Activated CD4-positive, alpha-beta T cell treated with anti-CD3 and anti-CD28 coated beads, Interleukin-2, amount 50 U/mL, for 1 hour (primary cell): ENCODE results near the gene GRM8.

Experiments
- DNase-seq: peaks from one replicate; pipeline ENCODE4 v3.0.0-alpha.2; 2020

GRM8 gene

DNA sequence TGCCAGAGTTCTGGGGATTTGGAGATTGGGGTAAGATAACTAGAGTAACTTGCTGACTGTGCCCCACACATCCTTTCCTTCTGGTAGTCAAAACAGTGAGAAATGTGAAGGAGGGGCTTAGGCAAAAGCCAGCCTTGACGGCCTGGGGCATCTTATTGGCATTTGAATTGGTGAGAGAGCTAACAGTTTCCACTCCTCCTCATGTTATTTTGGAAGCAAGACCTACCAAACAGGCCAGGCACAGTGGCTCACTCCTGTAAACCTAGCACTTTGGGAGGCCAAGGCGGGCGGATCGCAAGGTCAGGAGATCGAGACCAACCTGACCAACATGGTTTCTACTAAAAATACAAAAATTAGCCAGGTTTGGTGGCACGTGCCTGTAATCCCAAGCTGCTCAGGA, 596.6 kb downstream of the GRM8 start:
- DNase-seq, result no peak

DNA sequence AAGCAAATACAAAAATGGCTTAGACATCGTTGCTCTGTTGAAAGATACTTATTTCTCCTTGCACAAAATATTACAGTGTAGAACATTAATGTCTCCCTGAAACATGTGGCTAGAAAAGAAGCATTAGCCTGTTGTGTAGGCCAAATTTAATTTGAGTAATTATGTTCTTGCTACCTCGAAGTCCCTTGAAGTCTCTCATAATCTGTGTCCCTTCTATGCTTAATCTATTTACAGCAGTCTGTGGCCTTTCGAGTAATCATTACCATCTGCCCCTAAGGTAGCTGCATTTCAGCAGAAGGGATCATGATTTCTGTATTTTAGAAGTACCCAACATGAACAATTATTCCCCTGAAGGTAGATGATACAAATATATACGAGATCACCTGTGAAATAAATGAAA, 615.2 kb downstream of the GRM8 start:
- no peak for DNase-seq

DNA sequence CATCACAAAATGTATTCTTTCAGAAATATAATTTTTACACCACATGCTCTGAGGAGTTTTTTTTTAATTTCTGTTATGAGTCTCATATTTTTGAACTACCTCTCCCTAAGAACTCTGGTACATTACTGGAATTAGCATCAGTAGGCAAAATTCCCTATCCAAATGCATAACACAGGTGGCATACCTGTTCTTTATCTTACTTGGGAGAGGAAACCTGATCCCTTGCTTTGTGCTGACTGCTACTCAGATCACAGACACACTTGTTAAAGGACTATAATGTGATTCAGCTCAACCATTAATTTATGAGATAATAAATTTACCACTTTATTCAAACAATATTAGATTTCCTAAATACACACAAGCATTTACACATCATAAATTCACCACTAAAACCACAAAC, 617.2 kb downstream of the GRM8 start:
- DNase-seq, result no peak

DNA sequence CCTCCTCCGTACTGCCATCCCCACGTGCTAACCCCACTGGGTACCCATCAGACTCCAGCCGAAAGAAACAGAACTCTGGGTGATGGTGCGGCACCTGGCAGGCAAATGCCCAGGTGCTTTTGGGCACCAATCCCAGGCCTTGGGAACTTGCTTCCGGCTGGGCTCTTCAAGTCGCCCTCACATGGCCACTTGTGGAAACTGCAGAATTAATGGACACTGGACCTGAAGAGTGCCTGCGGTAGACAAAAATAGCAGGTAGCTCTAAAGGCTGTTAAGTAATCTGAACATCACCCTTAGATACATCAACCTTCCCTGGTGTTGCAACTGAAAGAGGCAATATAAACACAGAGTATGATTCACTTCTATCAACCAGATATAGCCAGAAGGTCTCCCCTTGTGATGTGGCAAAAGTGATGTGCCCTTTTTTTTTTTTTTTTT, 644.4 kb downstream of the GRM8 start:
- no peak for DNase-seq

DNA sequence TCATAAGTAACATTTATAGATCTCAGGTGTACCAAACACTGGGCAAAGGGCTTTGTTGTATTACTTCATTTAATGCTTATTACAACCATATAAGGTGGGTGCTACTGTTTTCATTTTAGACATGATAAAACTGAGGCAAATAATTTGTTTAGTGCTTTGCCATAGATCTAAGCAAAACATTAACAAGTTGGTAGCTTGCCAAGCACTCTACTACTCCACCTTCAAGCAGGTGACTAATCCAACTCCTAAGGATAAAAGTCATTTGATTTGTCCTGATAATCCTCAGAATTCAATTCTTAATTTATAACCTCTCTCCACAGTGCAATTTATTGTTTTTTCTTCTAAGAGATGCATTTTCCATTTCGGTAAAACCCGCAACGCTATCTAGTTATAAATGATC, 646.4 kb downstream of the GRM8 start:
- no peak for DNase-seq

DNA sequence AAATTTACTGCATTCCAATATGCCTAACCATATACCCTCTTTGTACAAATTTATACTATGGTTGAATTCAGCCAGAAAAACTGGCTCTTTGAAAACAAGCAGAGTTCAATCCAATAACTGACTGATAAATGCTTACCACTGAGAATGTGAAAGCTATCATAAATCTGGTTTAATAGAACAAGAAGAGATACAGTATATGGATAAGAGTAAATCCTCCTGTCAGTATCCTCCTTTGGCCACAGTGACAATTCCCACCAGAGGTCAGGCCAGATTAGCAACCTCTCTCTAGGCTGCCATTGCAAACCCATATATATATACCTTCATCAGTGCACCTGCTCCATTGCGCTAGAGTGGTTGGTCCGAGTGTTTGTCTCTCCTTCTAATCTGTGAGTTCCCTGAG, 647.2 kb downstream of the GRM8 start:
- no peak for DNase-seq

DNA sequence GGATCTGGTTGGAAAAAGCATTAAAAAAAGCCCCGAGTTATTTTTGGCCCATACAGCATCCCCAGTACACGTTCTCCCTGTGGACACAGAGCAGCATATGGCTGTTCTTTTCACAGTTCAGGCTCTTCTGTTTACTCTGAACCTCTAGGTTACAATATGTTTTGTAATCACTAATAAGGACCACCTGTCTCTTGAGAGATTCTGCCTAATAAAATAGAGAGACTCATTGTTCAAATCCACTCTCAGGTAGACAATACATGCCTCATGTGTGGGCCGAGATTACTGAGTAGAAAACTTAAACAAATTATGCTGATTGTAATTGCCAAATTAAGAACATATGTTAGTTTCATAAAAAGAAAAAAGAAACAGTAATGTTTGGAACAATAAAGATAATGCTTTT, 647.7 kb downstream of the GRM8 start:
- no peak for DNase-seq

DNA sequence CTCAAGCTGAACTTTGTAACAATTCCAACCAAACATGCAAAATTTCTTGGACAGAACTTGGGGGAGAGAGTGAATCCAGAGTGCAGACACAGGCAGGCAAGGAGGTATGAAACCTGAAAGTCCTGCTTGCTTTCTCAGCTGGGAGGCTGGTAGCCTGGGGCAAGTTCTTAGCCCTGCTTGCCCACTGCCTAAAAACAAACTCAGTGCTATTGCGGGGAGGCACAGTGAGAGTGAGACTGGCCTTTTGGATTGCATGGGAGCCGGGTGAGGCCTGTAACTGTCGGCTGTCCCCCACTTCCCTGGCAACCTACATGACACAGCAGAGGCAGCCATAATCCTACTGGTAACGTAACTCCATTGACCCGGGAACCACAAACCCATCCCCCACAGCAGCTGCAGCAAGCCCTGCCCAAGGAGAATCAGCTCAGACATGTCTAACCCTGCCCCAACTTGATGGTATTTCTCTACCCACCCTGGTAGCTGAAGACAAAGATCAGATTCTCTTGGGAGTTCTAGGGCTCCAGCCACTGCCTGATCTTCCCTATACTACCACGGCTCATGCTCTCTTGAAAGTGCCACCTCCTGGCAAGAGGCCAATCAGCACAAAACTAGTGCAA, 663.6 kb downstream of the GRM8 start:
- no peak for DNase-seq

DNA sequence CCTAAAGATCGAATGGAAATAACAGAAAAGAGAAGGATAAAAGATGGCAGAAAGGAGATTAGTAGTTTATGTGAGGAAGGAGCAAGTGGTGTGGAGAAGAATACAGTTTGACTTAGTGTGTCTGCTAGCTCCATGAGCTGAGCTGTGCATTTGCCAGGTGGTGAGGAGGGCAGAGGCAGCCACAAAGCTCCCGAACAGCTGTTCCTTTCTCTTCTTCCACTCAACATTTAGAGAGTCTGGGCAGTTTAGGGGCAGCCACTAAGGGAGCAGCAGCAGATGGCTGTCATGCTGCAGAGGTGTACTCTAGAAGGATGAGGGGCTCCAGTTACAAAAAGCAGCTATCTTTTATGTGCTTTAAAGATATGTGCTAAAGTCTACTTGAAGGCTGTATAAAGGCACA, 674.4 kb downstream of the GRM8 start:
- DNase-seq, result no peak

DNA sequence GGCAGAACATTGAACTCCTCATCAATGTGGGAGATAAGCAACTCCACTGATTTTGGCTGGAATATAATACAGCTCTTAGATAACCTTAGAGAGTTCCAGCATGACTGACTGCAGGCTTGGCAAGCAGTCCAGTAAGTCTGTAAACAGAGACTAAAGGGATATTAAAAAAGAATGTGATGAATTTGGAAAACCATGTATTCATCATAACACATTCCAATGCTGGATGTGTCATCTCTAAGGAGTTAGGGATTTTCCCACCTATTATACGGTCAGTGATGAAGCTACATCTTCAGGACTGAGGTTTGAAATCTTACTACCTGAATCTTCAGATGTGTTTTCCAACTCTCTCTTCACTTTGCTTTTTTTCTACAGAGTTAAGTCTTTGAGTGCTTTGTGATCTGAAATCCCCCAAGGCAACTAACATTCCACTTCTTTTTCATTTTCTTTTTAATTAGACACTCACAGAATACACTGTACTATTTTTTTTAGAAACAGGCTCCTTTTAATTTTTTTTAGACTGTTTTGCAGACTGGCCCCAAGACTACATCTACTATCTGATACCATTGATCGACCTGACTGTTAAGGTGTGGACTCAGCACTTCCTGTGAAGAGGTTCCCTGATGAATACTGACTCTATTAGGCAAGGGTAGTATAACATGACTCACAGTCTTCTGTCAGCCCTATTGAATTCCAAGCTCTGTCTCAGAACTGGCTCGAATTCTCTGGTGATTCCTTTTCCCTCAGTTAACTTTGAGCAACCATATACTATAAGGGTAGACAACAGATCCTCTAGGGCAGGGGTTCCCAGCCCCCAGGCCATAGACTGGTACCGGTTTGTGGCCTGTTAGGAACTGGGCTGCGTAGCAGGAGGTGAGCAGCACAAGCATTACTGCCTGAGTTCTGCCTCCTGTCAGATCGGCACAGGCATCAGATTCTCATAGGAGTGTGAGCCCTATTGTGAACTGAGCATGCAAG, 678.2 kb downstream of the GRM8 start:
- DNase-seq, result no peak

DNA sequence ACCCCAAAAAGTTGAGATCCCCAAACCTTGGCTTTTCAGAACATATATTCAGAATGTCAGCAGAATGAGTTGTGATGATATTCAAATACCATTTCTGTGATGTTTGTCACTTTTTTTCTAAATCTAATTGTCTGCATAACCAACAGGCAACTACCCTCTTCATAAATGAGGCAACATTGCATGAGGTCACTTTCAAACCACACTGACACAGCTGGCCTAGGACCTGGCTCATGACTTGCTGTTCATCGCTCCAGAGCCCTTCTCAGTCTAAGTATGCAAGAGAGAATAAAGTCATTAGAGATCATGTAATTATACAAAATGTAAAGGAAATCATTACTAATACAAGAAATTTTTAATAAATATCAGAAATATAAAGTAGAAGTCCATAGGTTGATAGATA, 681.9 kb downstream of the GRM8 start:
- DNase-seq, result no peak

DNA sequence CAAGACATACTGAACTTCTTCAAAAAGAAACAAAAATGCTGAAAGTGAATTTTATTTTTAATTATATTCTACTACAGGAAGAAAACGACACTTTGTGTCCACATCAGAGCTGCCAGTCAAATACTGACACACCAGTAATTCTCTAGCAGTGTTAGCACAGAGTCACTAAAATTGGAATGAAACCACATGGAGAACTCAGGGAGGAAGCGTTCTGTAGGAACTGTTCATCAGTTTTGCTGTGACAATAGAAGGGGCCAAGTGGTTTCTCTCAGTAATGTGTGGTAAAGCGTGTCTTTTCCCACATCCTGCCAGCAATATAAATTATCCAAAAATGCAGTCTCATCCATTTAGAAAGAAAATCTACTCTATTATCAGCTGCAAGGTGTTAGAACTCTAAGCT, 683.3 kb downstream of the GRM8 start:
- no peak for DNase-seq

DNA sequence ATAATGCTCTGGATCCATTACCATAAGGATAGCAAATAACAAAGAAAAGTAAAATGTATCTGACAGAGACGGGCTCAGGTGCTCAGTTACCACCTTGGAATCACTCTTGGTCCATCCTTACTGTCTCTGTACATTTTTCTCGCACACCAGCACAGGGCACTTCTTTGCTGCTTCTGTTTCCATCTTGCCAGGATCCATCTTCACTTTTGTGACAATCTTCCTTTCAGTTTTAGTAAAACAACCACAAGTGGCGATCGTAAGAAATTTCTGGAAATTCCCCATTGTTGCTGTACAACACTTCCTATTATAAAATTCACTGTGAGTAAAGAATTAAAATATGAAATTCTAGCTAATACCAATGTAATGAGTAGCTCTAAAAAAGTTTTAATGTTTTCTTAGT, 695.5 kb downstream of the GRM8 start:
- DNase-seq, result no peak

DNA sequence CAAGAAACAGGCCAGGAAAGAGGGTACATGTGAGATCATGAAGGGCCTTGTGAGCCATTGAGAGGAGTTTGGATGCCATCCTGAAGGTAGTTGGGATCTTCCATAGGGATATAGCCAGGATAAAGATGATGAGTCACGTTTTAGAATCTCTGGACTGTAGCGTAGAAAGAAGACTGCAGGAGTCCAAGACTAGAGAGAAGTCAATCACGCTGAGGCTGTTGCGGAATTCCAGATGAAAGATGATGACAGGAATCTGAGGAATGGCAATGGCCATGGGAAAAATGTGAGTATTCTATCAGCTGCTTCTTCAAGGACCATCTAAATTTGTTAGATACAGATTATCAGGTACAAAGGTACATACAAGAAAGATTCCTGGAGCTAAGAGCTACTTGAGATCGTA, 711.3 kb downstream of the GRM8 start:
- no peak for DNase-seq

DNA sequence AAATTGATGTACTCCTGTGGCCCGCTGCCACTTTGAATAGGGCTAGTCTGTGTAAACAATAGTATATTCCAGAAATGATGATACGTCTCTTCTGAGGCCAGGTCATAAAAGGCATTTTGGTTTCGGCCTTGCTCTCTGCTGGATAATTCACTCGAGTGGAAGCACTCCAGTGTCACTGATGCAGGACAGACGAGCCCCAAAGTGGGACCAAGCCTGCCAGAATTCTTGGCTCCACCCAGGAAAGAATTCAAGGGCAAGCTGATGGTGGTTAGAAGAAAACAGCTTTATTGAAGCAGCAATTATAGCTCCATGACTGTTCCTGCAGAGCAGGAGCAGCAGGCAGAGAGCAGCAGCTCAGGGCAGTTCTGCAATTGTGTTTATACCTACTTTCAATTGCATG, 717.6 kb downstream of the GRM8 start:
- DNase-seq, result no peak

DNA sequence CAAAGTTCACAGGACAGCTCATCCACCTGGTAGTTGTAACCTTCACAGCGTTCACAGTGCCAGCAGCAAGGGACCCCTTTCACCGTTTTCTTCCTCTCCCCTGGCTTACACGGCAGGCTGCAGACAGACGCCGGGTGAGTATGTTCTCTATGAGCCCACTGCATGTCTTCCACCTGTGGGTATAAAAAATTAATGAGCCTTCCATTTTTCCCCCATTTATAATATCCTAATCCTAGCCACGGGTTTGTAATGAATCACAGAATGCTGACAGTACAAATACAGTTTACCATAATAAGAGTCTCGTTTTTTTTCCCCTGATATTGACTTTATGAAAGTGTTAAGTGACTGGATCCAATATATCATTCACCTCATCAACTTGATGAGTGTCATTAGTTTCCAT, 719.0 kb downstream of the GRM8 start:
- DNase-seq, result no peak

DNA sequence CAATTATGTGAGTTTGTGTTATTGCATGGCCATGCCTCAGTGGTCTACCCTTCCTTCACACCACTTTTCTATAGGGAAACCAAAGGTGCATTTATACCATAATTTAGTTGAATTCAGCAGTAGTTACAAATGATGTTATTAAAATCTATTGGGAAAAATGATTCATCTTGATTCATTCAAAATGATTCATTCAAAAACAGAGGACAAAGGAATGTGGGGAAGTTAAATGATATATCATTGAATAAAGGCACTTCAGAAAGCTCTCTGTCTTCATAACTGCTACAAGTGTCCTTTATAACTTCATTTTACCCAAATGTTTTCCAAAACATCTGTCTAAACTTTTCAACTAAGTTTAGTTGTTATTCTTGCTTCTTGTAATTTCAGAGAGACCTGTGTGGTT, 722.9 kb downstream of the GRM8 start:
- DNase-seq, result no peak

DNA sequence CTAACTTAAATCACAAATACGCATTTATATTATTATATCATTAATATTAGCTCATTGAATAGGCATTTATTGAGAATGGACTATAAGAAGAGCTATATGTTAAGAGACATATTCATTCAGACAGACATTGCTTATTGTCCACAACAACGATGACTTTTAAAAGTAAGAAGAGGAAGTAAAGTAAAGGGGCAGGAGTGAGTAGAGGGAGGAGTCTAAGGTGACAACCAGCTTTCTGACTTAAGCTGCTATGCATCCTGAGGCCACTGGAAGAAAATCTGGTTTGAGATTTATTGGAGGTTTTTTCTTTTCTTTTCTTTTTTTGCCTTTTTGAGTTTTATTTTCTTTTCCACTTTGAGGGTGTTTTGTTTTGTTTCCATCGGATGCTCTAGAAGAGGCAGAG, 723.5 kb downstream of the GRM8 start:
- DNase-seq, result no peak

DNA sequence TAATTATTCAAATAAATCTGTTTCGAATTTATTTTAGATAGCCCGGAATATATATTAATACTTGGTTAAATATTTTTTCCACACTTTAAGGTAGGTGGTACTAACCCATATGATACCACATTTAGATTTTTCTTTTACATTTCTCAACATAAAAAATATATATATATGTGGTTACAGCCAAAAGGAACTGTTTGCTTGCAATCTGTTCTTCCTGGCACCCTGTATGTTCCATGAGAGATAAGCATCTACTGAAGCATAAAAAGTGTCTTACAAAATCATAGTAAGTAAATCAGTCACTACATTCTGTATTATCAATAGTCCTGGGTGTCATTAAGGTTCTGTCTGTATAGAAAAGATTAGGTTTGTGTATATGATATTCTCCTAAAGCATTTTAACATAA, 726.8 kb downstream of the GRM8 start:
- no peak for DNase-seq

DNA sequence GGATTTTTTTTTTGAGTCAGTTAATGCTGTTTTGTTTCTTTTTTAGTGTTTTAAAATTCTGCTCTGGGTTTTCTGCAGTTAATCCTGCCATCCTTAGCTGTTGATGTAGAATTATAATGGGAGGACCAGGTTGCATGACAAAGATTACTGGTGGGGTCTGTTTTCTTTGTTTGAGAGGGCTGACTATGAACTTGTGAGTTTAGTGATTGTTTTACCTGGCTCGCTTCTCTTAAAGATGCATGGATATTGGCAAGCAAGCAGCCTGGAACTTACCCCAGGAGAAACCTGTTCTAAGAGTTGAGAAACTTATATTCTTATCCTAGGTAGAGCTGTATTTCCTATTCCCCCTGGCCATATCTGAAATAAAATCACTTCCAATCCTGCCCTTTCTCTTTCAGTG, 727.8 kb downstream of the GRM8 start:
- no peak for DNase-seq

DNA sequence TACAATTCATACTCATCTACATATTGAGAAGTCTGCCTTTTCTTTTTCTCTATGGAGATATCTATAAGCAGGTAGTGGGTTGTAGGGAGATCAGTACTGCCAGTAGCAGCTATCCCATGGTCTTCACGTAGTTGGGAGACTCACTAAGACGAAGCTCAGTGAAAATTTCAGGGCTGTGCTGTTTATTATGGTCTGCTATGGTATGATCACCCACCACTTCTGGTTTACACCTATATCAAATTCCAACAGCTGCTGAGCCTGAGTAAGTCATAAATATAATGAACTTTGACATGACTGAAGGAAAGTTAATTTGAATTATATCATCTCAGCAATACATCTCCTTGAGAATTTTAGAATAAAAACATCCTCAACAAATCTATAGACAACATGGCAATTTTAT, 741.7 kb downstream of the GRM8 start:
- no peak for DNase-seq

DNA sequence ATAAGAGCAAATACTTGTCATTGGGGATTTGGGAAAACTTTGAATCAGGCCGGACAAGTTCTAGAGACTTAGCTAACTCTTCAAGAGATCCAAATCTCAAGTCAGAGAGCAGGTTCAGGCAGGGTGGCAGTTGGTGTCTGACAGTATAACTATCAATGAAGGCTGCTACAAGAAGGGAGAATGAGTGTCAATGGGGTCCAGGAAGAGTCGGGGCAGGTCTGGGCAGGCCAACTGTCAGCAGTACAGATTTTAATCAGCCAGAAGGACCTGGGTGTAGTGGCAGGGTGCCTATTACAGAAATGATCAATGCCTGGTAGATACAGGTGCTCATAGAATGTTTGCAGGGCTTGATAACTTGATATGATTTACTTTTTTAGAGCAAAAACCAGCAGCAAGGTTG, 751.1 kb downstream of the GRM8 start:
- no peak for DNase-seq

DNA sequence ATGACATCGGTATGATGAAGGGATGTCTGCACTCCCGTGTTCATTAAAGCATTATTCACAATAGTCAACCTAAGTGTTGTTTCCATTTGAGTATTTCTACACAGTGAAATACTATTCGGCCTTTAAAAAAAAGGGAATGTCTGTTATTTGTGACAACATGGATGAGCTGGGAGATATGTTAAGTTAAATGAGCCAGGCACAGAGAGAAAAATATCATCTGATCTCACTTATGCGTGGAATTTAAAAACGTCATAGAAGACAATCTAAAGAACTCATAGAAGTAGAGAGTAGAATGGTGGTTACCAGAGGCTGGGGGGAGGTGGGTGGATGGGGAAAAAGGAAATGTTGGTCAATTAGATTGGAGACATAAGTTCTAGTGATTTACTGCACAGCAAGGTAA, 753.3 kb downstream of the GRM8 start:
- no peak for DNase-seq

DNA sequence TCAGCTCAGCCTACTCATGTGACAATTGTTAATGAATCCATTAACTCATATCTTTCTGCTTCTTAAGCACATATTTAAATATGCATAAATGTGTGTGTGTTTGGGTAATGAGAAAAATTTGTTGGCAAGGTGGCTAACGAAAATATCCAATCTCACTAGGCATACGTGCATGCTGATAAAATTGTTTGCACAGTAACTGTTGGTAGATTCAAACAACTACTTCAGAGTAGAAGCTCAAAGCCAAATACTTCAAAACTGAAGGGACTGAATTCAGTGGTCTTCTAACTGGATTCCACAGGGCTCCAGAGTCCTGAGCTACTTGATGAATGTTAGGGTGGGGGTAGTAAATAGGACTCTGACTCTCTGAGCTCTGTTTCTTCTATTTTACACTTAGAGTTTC, 757.0 kb downstream of the GRM8 start:
- no peak for DNase-seq

DNA sequence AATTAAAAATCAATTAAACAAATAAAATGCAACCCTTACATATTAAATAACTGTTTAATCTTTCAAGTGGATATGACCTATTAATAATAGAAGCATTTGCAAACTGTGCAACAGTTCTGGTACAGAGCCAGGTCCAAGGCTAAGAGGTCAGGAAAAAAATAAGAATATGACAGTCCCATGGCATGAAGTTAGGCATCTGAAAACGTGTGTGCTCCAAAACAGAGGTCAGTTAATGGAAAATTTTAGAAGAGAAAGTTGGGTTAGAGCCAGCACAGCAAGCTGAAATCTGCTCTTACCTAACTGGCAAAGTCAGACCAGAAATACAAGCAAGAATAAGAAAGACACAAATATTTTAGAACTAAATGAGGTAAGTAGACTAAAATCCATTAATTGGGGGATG, 757.7 kb downstream of the GRM8 start:
- DNase-seq, result no peak
